Neuronal stem cell (in vitro differentiated cells): ENCODE results near the gene PPCS.

Source experiments
- DNase-seq: peaks from one replicate; pipeline ENCODE4 v3.0.0-alpha.2; 2013; ENCODE audit warnings: low spot score
- H2AFZ ChIP-seq: one replicate; pipeline ENCODE4 v1.6.1; 2013; ENCODE audit warnings: mild to moderate bottlenecking, low read length, inconsistent platforms
- H2AK5ac ChIP-seq: 2 replicates; pipeline ENCODE4 v1.6.1; 2013; ENCODE audit warnings: low read depth, mild to moderate bottlenecking, inconsistent platforms, low read length, moderate library complexity, mixed read lengths
- H2BK120ac ChIP-seq: 2 replicates; pipeline ENCODE4 v1.6.1; 2013; ENCODE audit warnings: low read depth, mild to moderate bottlenecking, inconsistent platforms, low read length, moderate library complexity, mixed read lengths
- H2BK12ac ChIP-seq: one replicate; pipeline ENCODE4 v1.6.1; 2013; ENCODE audit warnings: low read length, inconsistent platforms
- H2BK15ac ChIP-seq: 2 replicates; pipeline ENCODE4 v1.6.1; 2013; ENCODE audit warnings: mild to moderate bottlenecking, low read length, inconsistent platforms, mixed read lengths
- H2BK5ac ChIP-seq: one replicate; pipeline ENCODE4 v1.6.1; 2013; ENCODE audit warnings: inconsistent platforms, mild to moderate bottlenecking, low read length, moderate library complexity
- H3K14ac ChIP-seq: one replicate; pipeline ENCODE4 v1.6.1; 2013; ENCODE audit warnings: low read length, inconsistent platforms
- H3K18ac ChIP-seq: 2 replicates; pipeline ENCODE4 v1.6.1; 2013; ENCODE audit warnings: low read length, inconsistent platforms
- H3K23ac ChIP-seq: 2 replicates; pipeline ENCODE4 v1.6.1; 2013; ENCODE audit warnings: low read depth, mild to moderate bottlenecking, mixed read lengths, low read length, inconsistent platforms; ENCODE audit not compliant: poor library complexity
- H3K27ac ChIP-seq: replicated peaks from 3 replicates; pipeline ENCODE4 v1.5.1; 2013; ENCODE audit warnings: low read length, inconsistent platforms
- H3K27me3 ChIP-seq, 3 experiments: 2 replicates each; pipeline ENCODE4 v1.6.1; 2013; ENCODE audit warnings: low read length in 3 of 3, mild to moderate bottlenecking in 2 of 3, inconsistent platforms in 1 of 3, low read depth in 1 of 3, mixed read lengths in 1 of 3, moderate library complexity in 1 of 3; ENCODE audit not compliant: control insufficient read depth in 3 of 3, insufficient read depth in 3 of 3
- H3K36me3 ChIP-seq, 2 donors: replicated peaks in 1 of 2; 2 replicates each; pipeline ENCODE4 v1.6.1; 2013; ENCODE audit warnings: low read length in 2 of 2; ENCODE audit not compliant: control insufficient read depth in 2 of 2, insufficient read depth in 2 of 2
- H3K4ac ChIP-seq: 2 replicates; pipeline ENCODE4 v1.6.1; 2013; ENCODE audit warnings: inconsistent platforms, mild to moderate bottlenecking, low read length, moderate library complexity
- H3K4me1 ChIP-seq, 2 donors: 1 replicate in 1 of 2; 2 replicates in 1 of 2; pipeline ENCODE4 v1.6.1; 2013; ENCODE audit warnings: low read length in 2 of 2, low read depth in 1 of 2; ENCODE audit not compliant: control insufficient read depth in 2 of 2, insufficient read depth in 1 of 2
- H3K4me2 ChIP-seq: one replicate; pipeline ENCODE4 v1.6.1; 2013; ENCODE audit warnings: mild to moderate bottlenecking, low read length, inconsistent platforms; ENCODE audit not compliant: insufficient read depth, poor library complexity, severe bottlenecking
- H3K4me3 ChIP-seq, 2 donors: 2 replicates each; pipeline ENCODE4 v1.5.1; 2013; ENCODE audit warnings: low read length in 2 of 2, mild to moderate bottlenecking in 2 of 2, inconsistent platforms in 1 of 2, moderate library complexity in 1 of 2
- H3K79me1 ChIP-seq: one replicate; pipeline ENCODE4 v1.6.1; 2013; ENCODE audit warnings: low read depth, mild to moderate bottlenecking, inconsistent platforms, low read length, moderate library complexity
- H3K9ac ChIP-seq: one replicate; pipeline ENCODE4 v1.6.1; 2013; ENCODE audit warnings: mild to moderate bottlenecking, low read depth, low read length, inconsistent platforms; ENCODE audit not compliant: poor library complexity
- H3K9me3 ChIP-seq, 2 donors: replicated peaks in 1 of 2; 2 replicates each; pipeline versions ENCODE3 to v1.6.1; 2013; ENCODE audit warnings: low read length in 2 of 2, mild to moderate bottlenecking in 2 of 2, inconsistent platforms in 1 of 2, low read depth in 1 of 2, mixed read lengths in 1 of 2, moderate library complexity in 1 of 2; ENCODE audit not compliant: control insufficient read depth in 2 of 2, insufficient read depth in 1 of 2
- H4K8ac ChIP-seq: one replicate; pipeline ENCODE4 v1.6.1; 2013; ENCODE audit warnings: low read depth, mild to moderate bottlenecking, inconsistent platforms, low read length, moderate library complexity
- H4K91ac ChIP-seq: one replicate; pipeline ENCODE4 v1.6.1; 2013; ENCODE audit warnings: low read length, low read depth, mild to moderate bottlenecking, inconsistent platforms; ENCODE audit not compliant: poor library complexity
- WGBS, 2 donors: extraction: QIAGEN DNeasy Blood & Tissue Kit; methylation state at CpG; one replicate each; pipeline ENCODE4 v1.1.7; 2013; ENCODE audit warnings: missing lambda C conversion rate in 2 of 2, mixed read lengths in 1 of 2; ENCODE audit not compliant: insufficient read length in 2 of 2, insufficient replicate concordance in 1 of 2; ENCODE audit errors: extremely low coverage in 2 of 2; 5-methylcytosine and 5-hydroxymethylcytosine counted together

PPCS gene

GRCh38 chr1:42429603-42430002 is 26.7 kb upstream of the PPCS start:
- no peak overlapping the region for H3K4ac ChIP-seq
- H3K14ac ChIP-seq = no peak overlapping the region
- H3K27ac ChIP-seq = no peak overlapping the region
- H2BK120ac ChIP-seq = no peak overlapping the region
- DNase-seq = no peak
- no peak overlapping the region for H2BK5ac ChIP-seq
- H3K36me3 ChIP-seq = no peaks in the 10 kb centered on the region
- no peak overlapping the region for H4K8ac ChIP-seq
- H2BK15ac ChIP-seq = no peak overlapping the region
- H2AFZ ChIP-seq = no peak overlapping the region
- no peak overlapping the region for H3K18ac ChIP-seq
- H3K9me3 ChIP-seq = no peaks in the 10 kb centered on the region
- H3K4me1 ChIP-seq = no peaks in the 10 kb centered on the region
- H2AK5ac ChIP-seq = no peak overlapping the region
- H3K4me3 ChIP-seq = no peak overlapping the region
- H3K23ac ChIP-seq = no peak overlapping the region
- H3K27me3 ChIP-seq = no peaks in the 10 kb centered on the region
- no peak overlapping the region for H2BK12ac ChIP-seq
- WGBS, 2 donors = no CpG with 5 or more reads among the region's 1 CpG
- no peak overlapping the region for H3K9ac ChIP-seq
- no peak overlapping the region for H3K4me2 ChIP-seq
- H3K79me1 ChIP-seq = peaks cover 2% of the 10 kb centered on the region
- no peak overlapping the region for H4K91ac ChIP-seq

GRCh38 chr1:42430286-42431135 is 25.8 kb upstream of the PPCS start:
- Histone ChIP-seq H4K91ac (no peak overlapping the region), H3K4ac (no peak overlapping the region), H2BK15ac (no peak overlapping the region), H3K4me3 (no peak overlapping the region), H2BK12ac (no peak overlapping the region), H3K9ac (no peak overlapping the region), H2BK120ac (no peak overlapping the region), H2BK5ac (no peak overlapping the region), H3K4me1 (no peaks in the 10 kb centered on the region), H3K79me1 (peaks cover under 1% of the 10 kb centered on the region), H3K18ac (no peak overlapping the region), H3K23ac (no peak overlapping the region), H3K14ac (no peak overlapping the region), H3K27ac (no peak overlapping the region), H3K36me3 (no peaks in the 10 kb centered on the region), H2AK5ac (no peak overlapping the region), H3K9me3 (no peaks in the 10 kb centered on the region), H3K4me2 (no peak overlapping the region), H3K27me3 (no peaks in the 10 kb centered on the region), H2AFZ (no peak overlapping the region), H4K8ac (no peak overlapping the region)
- DNase-seq = no peak
- WGBS, 2 donors = no CpG with 5 or more reads among the region's 3 CpGs

DNA sequence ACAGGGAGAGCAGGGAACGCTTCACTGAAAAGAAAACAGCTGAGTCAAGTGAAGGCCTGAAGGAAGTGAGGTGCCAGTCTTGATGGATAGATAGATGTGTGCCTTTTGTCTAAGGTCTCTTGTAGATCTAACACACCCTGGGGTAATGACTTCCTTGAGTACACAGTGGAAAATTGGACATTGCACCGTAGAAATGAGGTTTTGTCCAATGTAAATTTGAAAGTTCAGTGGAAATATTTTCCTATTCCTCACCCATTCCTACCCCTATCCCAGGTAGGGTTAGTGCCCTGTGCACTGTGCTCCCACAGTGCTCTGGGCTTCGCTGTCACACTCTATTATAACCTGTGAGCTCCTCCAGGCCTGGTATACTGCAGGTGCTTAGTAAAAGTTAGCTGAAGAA is 24.8 kb upstream of the PPCS start:
- Histone ChIP-seq H3K14ac (no peak overlapping the region), H4K8ac (no peak overlapping the region), H2BK15ac (no peak overlapping the region), H3K4me3 (no peak overlapping the region), H2AK5ac (no peak overlapping the region), H4K91ac (no peak overlapping the region), H3K36me3 (no peaks in the 10 kb centered on the region), H3K4me1 (no peaks in the 10 kb centered on the region), H3K27ac (no peak overlapping the region), H2BK5ac (no peak overlapping the region), H2BK120ac (no peak overlapping the region), H3K23ac (no peak overlapping the region), H3K18ac (no peak overlapping the region), H2AFZ (no peak overlapping the region), H3K27me3 (no peaks in the 10 kb centered on the region), H3K9me3 (no peaks in the 10 kb centered on the region), H3K4me2 (no peak overlapping the region), H3K79me1 (no peaks in the 10 kb centered on the region), H3K4ac (no peak overlapping the region), H2BK12ac (no peak overlapping the region), H3K9ac (no peak overlapping the region)
- no peak for DNase-seq
- WGBS, 2 donors = no CpG with 5 or more reads among the region's 3 CpGs

GRCh38 chr1:42432714-42433113 is 23.6 kb upstream of the PPCS start:
- H3K14ac ChIP-seq = no peak overlapping the region
- no peaks in the 10 kb centered on the region for H3K4me1 ChIP-seq
- H3K9me3 ChIP-seq = no peaks in the 10 kb centered on the region
- no peak overlapping the region for H3K4me2 ChIP-seq
- no peak overlapping the region for H2BK120ac ChIP-seq
- no CpG with 5 or more reads among the region's 4 CpGs for WGBS, 2 donors
- no peak overlapping the region for H3K4me3 ChIP-seq
- H4K8ac ChIP-seq = no peak overlapping the region
- no peak overlapping the region for H3K4ac ChIP-seq
- no peaks in the 10 kb centered on the region for H3K36me3 ChIP-seq
- H2BK12ac ChIP-seq = no peak overlapping the region
- no peak for DNase-seq
- H4K91ac ChIP-seq = no peak overlapping the region
- H2BK15ac ChIP-seq = no peak overlapping the region
- H2AK5ac ChIP-seq = no peak overlapping the region
- H3K9ac ChIP-seq = no peak overlapping the region
- no peak overlapping the region for H3K23ac ChIP-seq
- H3K79me1 ChIP-seq = no peaks in the 10 kb centered on the region
- H3K27ac ChIP-seq = no peak overlapping the region
- no peak overlapping the region for H3K18ac ChIP-seq
- no peak overlapping the region for H2BK5ac ChIP-seq
- no peak overlapping the region for H2AFZ ChIP-seq
- no peaks in the 10 kb centered on the region for H3K27me3 ChIP-seq
